GM21619 (cell line): ENCODE data around the gene GNAQ.

Experiments used
- ATAC-seq: cut with Tn5 transposase; IDR thresholded peaks from one replicate; pipeline ENCODE4 v1.9.1; 2021; ENCODE audit not compliant: unreplicated experiment

Gene GNAQ

GRCh38 chr9:77975036-77975435, 56.6 kb downstream of the GNAQ start:
- ATAC-seq: no peak

GRCh38 chr9:77974434-77974833, 57.2 kb downstream of the GNAQ start:
- ATAC-seq: no peak

DNA sequence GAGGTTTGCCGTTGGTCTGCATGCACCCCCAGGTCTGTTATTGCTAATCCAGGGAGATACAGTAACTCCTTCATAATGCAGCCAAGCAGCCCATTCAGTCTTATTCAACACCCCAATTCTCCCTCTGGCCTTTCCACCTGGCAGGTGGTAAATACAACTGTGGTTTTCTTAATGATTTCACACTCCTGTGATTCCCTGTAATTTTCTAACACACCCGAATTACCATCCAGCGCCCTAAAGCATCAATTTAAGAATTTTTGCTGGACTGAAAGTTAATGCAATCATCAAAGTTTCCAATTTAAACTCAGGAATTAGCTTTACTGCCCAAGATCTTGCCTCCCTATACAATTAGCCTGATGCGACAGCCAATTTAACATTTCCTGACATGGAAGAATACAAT, 62.5 kb downstream of the GNAQ start:
- ATAC-seq: no peak

DNA sequence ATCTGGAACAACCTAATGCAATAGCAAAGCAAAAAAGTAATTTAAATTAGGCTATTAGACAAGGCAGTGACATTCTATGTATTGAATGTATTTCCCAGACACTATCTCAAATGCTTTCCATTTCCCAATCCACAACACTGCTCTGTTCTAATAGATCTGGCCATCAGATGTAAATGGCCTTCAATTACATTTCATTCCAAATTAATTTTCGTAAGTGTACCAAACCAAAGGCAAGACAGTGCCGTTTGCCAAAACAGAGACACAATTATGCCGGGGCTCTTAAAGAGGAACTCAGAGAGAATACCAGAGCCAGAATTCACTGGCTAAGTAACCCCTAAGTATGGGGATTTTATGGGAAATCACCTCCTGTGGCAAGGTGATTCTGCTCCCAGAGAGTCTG, 63.1 kb downstream of the GNAQ start:
- no peak for ATAC-seq

DNA sequence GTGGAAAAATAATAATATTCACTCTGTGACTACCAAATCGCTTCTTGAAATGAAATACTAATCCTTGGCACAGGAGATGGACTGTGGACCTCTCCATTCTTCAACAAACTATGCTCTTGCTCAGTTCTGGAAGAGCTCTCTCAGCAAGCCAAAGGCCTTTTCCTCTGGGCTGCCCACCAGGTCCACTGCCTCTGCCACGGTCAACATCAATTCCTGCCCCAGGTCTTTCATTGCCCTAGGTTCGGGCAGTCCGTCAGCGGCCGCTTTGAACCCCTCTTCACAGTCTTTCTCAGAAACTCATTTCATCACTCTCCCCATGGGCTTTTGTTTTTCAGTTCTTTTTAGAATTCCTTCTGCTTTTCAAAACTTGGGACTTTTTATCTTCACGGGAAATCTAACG, 64.9 kb downstream of the GNAQ start:
- ATAC-seq: no peak

DNA sequence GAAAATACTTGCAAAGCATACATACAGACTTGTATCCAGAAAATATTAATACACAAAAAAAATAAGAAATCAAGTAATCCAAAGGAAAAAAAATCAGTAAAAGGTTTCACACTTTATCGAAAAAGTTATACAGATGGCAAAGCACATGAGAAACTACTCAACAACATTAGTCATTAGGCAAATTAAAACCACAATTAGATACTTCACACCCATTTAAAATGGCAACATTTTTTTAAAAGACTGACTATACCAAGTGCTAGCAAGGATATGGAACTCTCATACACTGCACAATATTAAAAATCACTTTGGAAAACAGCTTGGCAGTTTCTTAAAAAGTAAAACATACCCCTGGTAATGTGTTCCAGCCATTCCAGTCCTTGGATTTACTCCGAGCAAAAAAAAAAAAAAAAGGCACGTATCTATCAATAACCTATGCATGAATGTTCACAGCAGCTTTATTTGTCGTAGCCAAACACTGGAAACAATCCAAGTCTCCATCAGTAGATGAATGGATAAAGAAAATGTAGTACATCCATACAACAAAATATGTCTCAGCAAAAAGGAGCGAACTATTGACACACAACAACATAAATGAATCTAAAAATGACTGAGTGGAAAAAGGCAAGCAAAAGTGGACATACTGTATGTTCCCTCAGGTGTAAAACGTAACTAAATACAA, 66.0 kb downstream of the GNAQ start:
- no peak for ATAC-seq

DNA sequence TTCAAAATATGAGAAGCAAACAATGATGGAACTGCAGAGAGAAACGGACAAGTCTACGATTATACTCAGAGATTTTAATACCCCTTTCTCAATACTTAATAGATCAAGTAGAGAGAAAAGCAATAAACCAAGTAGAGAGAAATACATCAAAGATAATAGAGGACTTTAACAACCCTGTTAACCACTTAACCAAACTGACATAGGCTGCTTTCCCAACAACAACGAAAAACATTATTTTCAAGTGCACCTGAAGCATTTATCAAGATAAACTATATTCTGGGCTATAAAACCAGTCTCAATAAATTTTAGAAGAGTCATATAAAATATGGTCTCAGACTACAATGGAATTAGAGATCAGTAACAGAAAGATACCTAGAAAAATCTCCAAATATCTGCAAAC, 67.4 kb downstream of the GNAQ start:
- no peak for ATAC-seq

GRCh38 chr9:77961541-77961940, 70.1 kb downstream of the GNAQ start:
- ATAC-seq: no peak

GRCh38 chr9:77960356-77961153, 71.1 kb downstream of the GNAQ start:
- ATAC-seq: no peak

- no peak for ATAC-seq
Observed at GRCh38 chr9:77959803-77960202, 71.8 kb downstream of the GNAQ start.

DNA sequence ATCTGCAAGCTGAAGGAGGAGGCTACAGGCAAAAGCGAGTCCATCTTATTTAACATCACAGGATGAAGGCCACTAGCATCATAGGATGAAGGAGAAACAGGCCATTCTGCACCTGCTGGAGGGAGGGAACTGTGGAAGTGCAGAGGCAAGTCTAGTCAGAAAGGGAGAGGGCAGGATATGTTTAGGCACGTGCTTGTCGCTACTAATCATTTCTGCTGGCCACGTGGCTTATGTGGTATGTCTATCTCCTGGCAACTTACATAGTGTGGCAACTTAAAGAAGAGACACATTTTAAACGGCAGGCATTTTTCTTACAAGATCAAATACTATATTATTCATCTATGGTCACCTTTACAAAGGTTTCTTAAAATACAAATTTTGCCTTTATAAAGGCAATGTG, 74.0 kb downstream of the GNAQ start:
- ATAC-seq: no peak

DNA sequence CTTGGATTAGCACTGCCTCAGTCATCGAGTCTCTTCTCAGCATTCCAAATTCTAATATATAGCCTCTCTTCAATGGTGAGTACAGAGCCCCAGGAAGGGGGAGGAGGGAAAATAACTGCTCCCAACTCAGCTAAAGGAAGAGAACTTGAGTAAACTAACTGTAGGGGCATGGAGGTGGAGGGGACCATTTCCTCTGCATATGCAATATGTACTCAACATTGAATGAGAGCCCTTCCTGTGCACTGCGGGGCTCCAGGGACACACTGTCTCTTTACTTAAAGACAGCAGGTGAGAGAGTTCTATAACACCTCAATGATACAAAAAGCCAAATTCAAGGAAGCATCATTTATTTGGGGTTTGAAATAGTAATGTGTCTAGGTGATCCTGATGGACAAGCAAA, 75.1 kb downstream of the GNAQ start:
- ATAC-seq: no peak

GRCh38 chr9:77954666-77955015, 77.0 kb downstream of the GNAQ start:
- no peak for ATAC-seq

DNA sequence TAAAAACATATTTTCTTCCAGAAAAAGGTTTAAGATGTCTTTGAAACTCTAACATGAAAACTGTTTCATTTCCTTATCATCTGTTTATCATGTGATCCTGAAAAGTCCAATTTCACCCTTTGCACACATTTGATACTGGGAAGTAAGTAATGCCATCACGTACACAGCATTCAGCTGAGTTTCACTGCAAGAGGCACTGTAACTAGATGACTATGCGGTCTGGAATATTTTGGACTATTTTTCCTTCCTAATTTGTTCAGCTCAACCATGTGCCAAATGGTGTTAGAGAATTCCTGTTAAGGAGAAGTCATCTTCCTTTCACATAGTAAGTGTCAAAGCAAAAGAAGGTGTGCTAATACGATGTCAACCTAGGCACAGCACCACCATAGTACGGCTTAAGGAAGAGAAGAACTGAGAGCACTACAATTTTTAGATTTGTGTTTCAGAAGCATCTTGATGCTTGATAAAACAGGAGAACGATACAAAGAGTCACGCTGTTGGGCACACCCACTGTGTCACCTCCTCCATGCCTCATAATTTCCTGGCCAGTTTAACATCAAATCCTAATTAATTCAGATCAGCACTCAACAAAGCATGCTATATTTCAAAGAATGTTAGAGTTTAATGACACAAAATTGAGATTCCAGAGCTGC, 77.5 kb downstream of the GNAQ start:
- ATAC-seq: no peak

DNA sequence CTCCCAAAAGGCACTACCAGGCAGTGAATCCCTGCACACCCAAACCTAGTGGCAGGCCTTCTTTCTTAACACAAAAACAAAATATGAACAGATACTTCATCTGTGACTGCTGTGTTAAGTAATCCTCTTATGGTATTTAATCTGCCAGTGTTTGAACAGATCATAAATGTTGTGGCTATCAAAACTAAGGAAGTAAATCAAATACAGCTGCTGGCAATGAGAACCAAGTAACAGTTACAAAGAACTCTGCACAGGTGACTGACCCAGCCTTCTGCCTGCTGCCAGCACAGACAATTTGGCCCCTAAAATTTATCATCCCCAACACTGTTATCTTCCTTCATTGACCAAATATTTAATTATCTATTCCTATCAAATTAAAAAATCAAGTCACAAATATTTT, 78.0 kb downstream of the GNAQ start:
- ATAC-seq: no peak

GRCh38 chr9:77952635-77953328, 78.8 kb downstream of the GNAQ start:
- no peak for ATAC-seq

DNA sequence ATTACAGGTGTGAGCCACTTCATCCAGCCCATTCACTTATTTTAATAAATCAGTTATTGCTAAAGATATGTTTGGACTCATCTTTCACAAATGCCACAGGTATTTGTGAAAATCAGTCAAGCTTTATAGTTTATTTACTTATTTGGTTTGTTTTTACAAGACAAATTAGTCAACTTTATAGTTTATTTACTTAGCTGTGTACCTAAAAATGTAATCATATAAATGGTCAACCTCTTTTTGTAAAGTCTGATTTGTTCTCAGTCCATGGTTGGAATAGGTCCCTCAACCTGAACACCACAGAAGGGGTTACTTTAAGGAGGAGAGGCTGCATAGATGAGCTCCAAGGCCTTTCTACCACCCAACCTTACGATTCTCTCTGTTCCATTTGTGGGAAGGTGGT, 80.2 kb downstream of the GNAQ start:
- ATAC-seq: no peak

DNA sequence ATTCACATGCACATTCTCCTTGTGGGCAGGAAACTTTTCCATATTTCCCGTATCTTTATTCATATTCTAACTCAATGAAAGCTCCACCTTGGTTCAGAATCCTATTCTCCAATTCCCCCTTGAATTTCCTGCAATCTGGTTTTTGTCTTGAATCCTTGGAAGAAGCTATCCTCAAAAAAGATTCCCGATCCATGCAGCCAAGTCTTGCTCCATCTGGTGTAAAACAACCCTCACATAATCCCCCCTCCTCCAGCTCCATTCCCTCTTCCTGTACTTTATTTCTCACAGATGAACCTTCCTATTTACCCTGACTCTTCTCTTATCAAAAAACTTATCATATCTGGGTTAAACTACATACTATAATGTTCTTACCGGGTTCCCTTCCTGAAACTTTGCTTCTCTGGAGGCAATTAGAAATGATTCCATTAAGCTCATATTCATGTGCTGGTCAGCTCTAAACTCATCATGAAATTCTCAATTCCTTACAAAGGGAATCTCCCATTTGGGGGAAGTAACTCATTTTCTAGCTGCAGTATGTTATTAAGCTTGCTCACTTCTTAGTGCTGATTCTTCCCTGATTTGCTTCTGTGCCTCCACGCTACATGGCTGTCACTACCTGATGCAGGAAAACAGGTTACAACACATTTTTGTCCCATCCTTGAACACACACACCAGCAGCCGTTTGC, 81.7 kb downstream of the GNAQ start:
- ATAC-seq: no peak

DNA sequence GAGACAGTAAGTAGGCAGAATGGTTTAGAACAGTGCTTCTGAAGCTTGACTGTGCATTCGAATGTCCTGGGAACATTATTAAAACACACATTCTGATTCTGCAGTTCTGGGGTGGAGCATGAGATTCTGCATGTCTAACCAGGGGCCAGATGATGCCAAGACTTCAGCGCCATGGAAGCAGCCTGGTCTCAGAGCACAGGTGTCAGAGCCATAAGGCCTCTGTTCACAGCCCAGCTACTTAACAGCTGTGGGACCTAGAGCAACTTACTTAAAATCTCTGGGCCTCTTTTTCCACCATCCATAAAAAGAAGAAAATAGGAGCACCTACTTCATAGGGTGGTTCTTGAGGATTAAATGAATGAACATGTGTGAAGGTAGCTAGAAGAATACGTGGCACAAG, 84.0 kb downstream of the GNAQ start:
- no peak for ATAC-seq

DNA sequence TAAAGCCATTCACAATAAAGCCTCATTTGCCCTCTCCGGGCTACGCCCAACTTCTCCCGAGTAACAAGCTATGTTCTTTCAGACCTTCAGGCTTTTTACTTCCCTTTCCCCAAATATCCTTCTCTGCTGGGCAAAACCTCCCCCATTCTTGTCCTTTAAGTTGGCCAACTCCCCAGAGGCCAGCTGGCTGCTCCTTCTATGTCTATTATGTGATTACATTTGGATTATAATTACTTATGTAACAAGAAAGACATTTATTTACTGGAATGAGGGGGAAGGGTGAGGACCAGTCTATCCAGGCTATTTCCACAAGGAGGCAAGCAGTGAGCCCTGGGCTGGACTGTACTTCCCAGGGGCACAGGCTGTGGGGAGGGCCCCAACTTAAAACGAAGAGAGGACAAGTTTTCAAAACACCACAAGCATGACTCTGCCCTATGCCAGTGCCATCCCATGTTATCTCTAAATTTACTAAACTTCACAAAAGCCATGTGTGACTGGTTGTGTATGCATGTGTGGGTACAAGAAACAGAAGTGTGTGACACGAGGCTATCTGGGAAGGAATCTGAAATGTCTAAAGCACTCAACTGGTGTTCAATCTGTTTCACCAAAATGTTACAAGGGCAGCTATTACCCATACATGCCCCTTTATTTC, 84.5 kb downstream of the GNAQ start:
- no peak for ATAC-seq

- ATAC-seq: no peak
Observed at GRCh38 chr9:77946296-77946695, 85.3 kb downstream of the GNAQ start.
